Activated CD4-positive, alpha-beta T cell treated with anti-CD3 and anti-CD28 coated beads, Interleukin-2, amount 10 ng/mL, durations not matched to agents 7 days and 5 days (primary cell): ENCODE data around the gene GJB2. TPM values are rescaled to one million over a fixed set of nuclear protein-coding genes. Genes with fewer than 3 reads are reported as not detected.

Source experiments
- CTCF ChIA-PET: fragments of 350-600 bp; sonication (Branson Sonifier 250); formaldehyde crosslinking; loops from one replicate; lab custom pipeline; 2021; ENCODE audit warnings: antibody characterized with exemption; lab: Charles Lee
- POLR2A ChIA-PET: fragments of 350-600 bp; sonication (Branson Sonifier 250); formaldehyde crosslinking; loops from one replicate; lab custom pipeline; 2021; ENCODE audit warnings: antibody characterized with exemption; lab: Charles Lee
- DNase-seq: peaks from one replicate; pipeline ENCODE4 v3.0.0-alpha.2; 2020
- H3K27ac Mint-ChIP-seq: one replicate; pipeline ENCODE4 v1.8.0; 2021; ENCODE audit warnings: mild to moderate bottlenecking, moderate library complexity, mixed read lengths
- H3K27me3 Mint-ChIP-seq: one replicate; pipeline ENCODE4 v1.8.0; 2021; ENCODE audit warnings: mixed read lengths
- H3K36me3 Mint-ChIP-seq: one replicate; pipeline ENCODE4 v1.8.0; 2021; ENCODE audit warnings: low read depth, mixed read lengths
- H3K4me1 Mint-ChIP-seq: one replicate; pipeline ENCODE4 v1.8.0; 2021; ENCODE audit warnings: mixed read lengths
- H3K4me3 Mint-ChIP-seq: one replicate; pipeline ENCODE4 v1.8.0; 2021; ENCODE audit warnings: mild to moderate bottlenecking, moderate library complexity, mixed read lengths
- H3K9me3 Mint-ChIP-seq: one replicate; pipeline ENCODE4 v1.8.0; 2021; ENCODE audit warnings: mixed read lengths
- total RNA-seq, 2 experiments: library from RNA; stranded (reverse); gene quantifications; one replicate each; pipeline ENCODE4 v1.2.3, GENCODE V29; 2021

Gene GJB2
- total RNA-seq, 2 experiments from 2014 or later: 5.4 to 5.6 TPM

DNA sequence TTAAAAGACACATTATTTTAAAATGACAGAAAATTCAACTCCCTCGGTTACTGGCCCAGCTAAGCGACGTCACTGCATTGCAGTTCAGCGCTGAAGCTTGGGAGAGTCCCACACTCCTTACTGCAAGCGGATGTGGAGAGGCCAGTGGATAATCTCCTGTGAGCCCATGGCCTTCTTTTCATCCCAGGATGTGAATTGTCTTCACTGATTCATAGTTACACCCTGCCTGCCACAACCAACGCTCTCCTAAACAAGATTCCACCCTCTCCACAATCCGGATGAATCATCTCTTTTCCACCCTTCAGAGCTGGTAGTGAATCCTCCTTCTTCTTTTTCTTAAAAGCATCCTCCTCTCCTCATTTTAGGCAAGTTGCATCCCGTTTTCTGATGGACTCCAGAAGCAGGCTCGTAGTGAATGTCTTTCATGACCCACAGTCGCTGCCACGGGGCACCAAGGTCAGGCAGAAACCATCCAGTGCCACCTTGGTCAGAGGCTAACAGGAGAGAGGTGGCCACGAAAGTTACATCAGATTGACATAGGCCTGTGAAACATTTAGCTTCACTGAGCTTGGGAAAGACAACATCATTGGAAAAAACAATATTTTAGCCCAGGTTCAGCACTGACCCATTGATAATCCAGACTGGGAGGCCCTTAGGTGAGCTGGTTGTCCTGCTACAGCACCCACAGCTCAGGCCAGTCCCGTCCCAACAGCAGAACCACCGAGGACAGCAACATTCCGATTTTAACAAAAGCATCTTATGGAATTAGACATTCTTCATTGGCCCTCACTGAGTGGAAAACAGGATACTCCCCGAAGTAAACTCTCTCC lies 2.0 kb downstream of the GJB2 start:
- Mint-ChIP-seq H3K27ac (no peak overlapping the region), H3K4me3 (no peak overlapping the region), H3K27me3 (peaks cover 50% of the 10 kb centered on the region), H3K36me3 (no peaks in the 10 kb centered on the region), H3K9me3 (no peaks in the 10 kb centered on the region), H3K4me1 (peaks cover 20% of the 10 kb centered on the region)
- ChIA-PET POLR2A (no interaction called here), CTCF (interaction anchor here (0.6 to 1.1 kb wide), 6 partner anchors 10 to 477 kb away, joined by 3 read pairs; partner anchors contain the start of gene GJA3)
- no peak for DNase-seq

DNA sequence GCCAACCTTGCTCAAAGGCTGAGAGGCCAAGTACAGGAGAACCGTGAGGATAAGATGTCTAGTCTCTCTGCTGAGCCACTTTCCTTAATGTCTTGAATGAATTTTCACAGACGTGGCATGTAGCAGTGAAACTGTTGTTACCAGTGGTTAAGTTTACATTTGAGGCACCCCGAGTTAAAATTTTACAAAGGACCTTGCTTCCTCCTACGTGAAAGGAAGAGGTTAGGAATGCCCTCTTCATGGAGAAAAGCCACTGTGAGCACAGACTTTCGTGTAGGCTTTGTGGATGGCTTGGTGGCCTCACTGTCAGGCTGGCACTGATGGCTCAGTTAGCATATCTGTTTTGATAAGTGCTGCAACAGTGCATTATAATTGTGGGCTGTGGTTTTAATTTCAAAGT lies 2.7 kb downstream of the GJB2 start:
- DNase-seq: no peak
- H3K36me3 Mint-ChIP-seq: no peaks in the 10 kb centered on the region
- H3K27ac Mint-ChIP-seq: no peak overlapping the region
- ChIA-PET CTCF (no interaction called here), POLR2A (no interaction called here)
- H3K4me3 Mint-ChIP-seq: no peak overlapping the region
- H3K4me1 Mint-ChIP-seq: peaks cover 20% of the 10 kb centered on the region
- H3K27me3 Mint-ChIP-seq: peaks cover 44% of the 10 kb centered on the region
- H3K9me3 Mint-ChIP-seq: no peaks in the 10 kb centered on the region

DNA sequence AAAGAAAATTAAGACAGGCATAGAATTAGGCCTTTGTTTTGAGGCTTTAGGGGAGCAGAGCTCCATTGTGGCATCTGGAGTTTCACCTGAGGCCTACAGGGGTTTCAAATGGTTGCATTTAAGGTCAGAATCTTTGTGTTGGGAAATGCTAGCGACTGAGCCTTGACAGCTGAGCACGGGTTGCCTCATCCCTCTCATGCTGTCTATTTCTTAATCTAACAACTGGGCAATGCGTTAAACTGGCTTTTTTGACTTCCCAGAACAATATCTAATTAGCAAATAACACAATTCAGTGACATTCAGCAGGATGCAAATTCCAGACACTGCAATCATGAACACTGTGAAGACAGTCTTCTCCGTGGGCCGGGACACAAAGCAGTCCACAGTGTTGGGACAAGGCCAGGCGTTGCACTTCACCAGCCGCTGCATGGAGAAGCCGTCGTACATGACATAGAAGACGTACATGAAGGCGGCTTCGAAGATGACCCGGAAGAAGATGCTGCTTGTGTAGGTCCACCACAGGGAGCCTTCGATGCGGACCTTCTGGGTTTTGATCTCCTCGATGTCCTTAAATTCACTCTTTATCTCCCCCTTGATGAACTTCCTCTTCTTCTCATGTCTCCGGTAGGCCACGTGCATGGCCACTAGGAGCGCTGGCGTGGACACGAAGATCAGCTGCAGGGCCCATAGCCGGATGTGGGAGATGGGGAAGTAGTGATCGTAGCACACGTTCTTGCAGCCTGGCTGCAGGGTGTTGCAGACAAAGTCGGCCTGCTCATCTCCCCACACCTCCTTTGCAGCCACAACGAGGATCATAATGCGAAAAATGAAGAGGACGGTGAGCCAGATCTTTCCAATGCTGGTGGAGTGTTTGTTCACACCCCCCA lies 3.8 kb downstream of the GJB2 start:
- CTCF ChIA-PET: no interaction called here
- Mint-ChIP-seq H3K9me3 (no peaks in the 10 kb centered on the region), H3K4me1 (peaks cover 10% of the 10 kb centered on the region), H3K27me3 (peaks cover 32% of the 10 kb centered on the region), H3K27ac (no peak overlapping the region), H3K36me3 (no peaks in the 10 kb centered on the region), H3K4me3 (no peak overlapping the region)
- POLR2A ChIA-PET: no interaction called here
- peak; percentile 19 for DNase-seq

DNA sequence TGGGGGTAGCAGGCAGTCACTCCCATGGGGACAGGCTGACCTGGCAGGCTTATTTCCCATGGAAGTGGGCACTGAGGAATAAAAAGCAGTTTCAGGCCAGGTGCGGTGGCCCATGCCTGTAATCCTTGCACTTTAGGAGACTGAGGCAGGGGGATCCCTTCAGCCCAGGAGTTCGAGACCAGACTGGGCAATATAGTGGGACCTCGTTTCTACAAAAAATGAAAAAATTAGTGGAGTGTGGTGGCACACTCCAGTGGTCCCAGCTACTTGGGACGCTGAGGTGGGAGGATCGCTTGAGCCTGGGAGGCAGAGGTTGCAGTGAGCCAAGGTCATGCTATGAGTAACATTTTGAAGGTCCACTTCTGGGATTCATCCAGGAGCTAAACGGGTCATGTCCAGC lies 6.0 kb downstream of the GJB2 start:
- ChIA-PET POLR2A (interaction anchor here (0.7 kb wide), 1 partner anchor 574 kb away, joined by 3 read pairs; no protein-coding TSS in a partner anchor), CTCF (interaction anchor here (0.8 to 1.4 kb wide), 3 partner anchors 10 to 42 kb away, joined by 3 to 5 read pairs (median 3); no protein-coding TSS in a partner anchor)
- H3K9me3 Mint-ChIP-seq: no peaks in the 10 kb centered on the region
- no peaks in the 10 kb centered on the region for H3K36me3 Mint-ChIP-seq
- DNase-seq: no peak
- peaks cover 4% of the 10 kb centered on the region for H3K4me1 Mint-ChIP-seq
- H3K4me3 Mint-ChIP-seq: no peak overlapping the region
- no peak overlapping the region for H3K27ac Mint-ChIP-seq
- peaks cover 21% of the 10 kb centered on the region for H3K27me3 Mint-ChIP-seq

DNA sequence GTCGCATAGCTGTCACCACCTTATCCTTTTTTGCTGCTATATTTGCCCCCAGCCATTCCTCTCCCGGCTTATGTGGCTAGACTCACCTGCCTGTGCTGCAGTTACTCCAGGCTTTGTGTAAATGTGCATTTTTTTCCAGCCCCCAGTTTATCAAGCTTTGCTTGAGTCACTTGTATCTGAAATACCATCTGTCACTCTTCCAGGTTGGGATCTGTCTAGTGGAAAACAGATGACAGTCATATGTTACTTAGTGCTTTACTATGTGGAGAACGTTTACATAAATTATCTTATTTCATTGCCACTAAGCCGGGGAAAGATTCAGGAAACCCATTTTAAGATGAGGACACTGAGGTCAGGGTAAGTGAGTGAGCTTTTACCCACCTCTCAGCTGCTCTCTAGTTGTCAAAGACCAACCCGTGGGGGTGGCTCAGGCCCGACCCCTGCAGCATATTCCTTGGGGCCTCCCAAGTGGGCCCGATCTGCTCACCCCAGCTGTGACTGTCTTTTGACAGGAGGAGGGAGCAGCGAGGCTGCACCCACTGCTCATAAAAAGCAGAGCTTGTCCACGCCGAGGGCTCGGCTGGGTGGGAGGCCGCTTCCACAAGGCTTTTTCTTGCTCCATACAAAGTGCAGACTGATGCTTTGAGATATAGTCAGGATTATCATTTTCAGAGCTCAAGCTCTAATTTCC lies 7.2 kb downstream of the GJB2 start:
- Mint-ChIP-seq H3K36me3 (no peaks in the 10 kb centered on the region), H3K4me3 (no peak overlapping the region), H3K9me3 (no peaks in the 10 kb centered on the region), H3K27ac (no peak overlapping the region), H3K27me3 (peaks cover 18% of the 10 kb centered on the region), H3K4me1 (peaks cover 3% of the 10 kb centered on the region)
- POLR2A ChIA-PET: no interaction called here
- CTCF ChIA-PET: interaction anchor here (1.0 to 1.4 kb wide), 2 partner anchors 11 to 14 kb away, joined by 3 to 5 read pairs; no protein-coding TSS in a partner anchor
- no peak for DNase-seq

DNA sequence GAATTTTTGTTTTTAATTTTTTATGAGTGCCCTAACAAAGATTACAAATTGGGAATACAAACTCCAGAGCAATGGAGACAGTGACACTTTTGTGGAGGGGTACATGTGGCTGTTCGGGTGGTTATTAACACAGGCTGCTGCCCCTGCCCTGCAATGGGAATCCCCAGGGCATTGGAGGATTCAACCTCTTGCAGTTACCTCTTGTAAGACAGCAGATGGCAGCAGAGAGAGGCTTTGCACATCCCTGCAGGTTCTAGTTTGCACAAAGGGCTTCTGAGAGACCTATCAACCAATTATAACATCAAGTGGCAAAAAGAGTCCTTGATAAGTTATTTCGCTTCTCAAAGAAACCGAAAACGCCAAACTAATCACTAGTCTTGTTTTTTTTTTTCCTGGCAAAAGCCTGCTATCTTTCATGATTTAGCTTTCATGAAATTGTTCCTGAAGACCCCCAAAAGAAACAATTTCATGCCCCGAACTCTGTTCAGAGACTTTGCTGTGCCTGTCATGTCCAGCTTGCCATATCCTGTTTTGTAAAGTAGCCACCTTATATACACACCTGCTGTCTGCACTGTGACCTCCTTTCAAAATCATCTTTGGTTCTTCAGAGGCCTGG lies 10.4 kb downstream of the GJB2 start:
- Mint-ChIP-seq H3K4me3 (no peak overlapping the region), H3K27me3 (peaks cover 41% of the 10 kb centered on the region), H3K4me1 (no peaks in the 10 kb centered on the region), H3K9me3 (no peaks in the 10 kb centered on the region), H3K27ac (no peak overlapping the region), H3K36me3 (no peaks in the 10 kb centered on the region)
- POLR2A ChIA-PET: no interaction called here
- DNase-seq: peak; percentile 68
- CTCF ChIA-PET: interaction anchor here (0.9 to 1.4 kb wide), 3 partner anchors 9 to 307 kb away, joined by 3 to 4 read pairs (median 3); no protein-coding TSS in a partner anchor

DNA sequence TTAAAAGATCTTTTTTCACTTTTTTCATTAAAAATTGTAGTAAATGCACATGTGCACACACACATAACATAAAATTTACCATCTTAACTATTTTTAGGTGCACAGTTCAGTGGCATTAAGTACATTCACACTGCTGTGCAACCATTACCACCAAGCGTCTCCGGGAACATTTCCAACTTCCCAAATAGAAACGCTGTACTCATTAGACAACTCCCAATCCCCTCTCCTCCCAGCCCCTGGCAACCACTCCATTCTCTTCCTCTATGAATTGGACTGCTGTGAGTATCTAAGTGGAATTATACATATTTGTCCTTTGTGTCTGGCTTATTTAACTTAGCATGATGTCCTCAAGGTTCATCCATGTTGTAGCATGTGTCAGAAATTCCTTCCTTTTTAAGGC lies 11.6 kb downstream of the GJB2 start:
- Mint-ChIP-seq H3K9me3 (no peaks in the 10 kb centered on the region), H3K27me3 (peaks cover 46% of the 10 kb centered on the region), H3K27ac (no peak overlapping the region), H3K4me3 (no peak overlapping the region), H3K36me3 (no peaks in the 10 kb centered on the region), H3K4me1 (no peaks in the 10 kb centered on the region)
- no peak for DNase-seq
- ChIA-PET POLR2A (no interaction called here), CTCF (interaction anchor here (0.7 to 1.4 kb wide), 2 partner anchors 10 to 11 kb away, joined by 3 to 4 read pairs; no protein-coding TSS in a partner anchor)

DNA sequence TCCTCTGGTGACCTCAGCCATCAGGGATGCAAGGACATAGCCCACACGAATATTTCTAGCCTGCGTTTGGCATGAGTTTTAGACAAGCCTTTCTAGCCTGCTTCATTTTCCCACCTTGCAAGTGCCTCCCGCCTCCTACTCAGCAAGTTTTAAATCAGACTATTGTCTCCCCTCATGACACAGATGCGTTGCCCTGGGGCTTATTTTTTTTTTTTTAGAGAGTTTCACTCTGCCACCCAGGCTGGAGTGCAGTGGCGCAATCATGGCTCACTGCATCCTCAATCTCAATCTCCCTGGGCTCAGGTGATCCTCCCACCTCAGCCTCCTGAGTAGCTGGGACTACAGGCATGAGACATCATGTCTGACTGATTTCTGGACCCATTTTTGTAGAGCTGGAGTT lies 14.6 kb downstream of the GJB2 start:
- peaks cover 76% of the 10 kb centered on the region for H3K27me3 Mint-ChIP-seq
- no peak overlapping the region for H3K4me3 Mint-ChIP-seq
- peaks cover 6% of the 10 kb centered on the region for H3K4me1 Mint-ChIP-seq
- no peaks in the 10 kb centered on the region for H3K36me3 Mint-ChIP-seq
- DNase-seq: no peak
- CTCF ChIA-PET: no interaction called here
- H3K9me3 Mint-ChIP-seq: no peaks in the 10 kb centered on the region
- H3K27ac Mint-ChIP-seq: no peak overlapping the region
- POLR2A ChIA-PET: no interaction called here

DNA sequence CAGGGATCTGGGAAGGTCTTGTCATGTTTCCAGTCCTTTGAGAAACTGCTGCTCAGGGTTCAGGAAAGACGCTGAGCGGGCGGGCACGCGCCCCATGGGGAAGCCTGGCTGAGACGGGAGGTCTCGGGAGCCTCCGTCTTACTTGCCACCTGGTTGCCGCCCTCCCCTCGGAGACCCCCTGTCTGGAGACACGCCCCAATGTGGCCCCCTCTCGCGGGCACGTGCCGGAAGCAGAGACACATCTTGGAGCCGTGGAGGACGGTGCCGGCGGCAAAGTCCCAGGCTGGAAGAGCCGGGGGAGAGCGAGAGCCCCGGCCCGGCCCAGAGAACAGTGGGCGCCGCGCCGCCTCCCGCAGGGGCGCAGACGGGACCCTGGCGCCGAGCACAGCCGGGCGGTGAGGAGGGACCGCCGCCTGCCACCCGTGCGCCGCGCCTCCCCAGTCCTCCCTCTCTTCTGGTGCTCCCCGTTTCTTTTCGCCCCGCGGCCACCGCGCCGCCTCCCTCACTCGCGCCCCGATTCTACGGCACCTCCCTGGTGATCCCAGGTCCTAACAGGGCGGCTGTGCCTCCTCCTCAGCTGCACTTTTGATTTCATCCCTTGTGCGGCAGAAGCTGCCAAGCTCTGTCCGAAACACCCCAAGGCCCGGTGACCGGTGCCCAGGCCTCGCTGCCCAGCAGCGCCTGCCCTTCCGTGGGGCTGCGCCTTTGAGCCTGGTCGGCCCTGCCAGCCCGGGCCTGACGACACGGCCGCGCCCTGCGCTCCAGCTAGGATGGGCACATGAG lies 15.5 kb downstream of the GJB2 start:
- H3K9me3 Mint-ChIP-seq: no peaks in the 10 kb centered on the region
- H3K4me1 Mint-ChIP-seq: peaks cover 6% of the 10 kb centered on the region
- no peak overlapping the region for H3K4me3 Mint-ChIP-seq
- CTCF ChIA-PET: interaction anchor here (1.2 kb wide), 1 partner anchor 10 kb away, joined by 3 read pairs; no protein-coding TSS in a partner anchor
- no peaks in the 10 kb centered on the region for H3K36me3 Mint-ChIP-seq
- H3K27ac Mint-ChIP-seq: no peak overlapping the region
- H3K27me3 Mint-ChIP-seq: peaks cover 78% of the 10 kb centered on the region
- no peak for DNase-seq
- POLR2A ChIA-PET: no interaction called here

DNA sequence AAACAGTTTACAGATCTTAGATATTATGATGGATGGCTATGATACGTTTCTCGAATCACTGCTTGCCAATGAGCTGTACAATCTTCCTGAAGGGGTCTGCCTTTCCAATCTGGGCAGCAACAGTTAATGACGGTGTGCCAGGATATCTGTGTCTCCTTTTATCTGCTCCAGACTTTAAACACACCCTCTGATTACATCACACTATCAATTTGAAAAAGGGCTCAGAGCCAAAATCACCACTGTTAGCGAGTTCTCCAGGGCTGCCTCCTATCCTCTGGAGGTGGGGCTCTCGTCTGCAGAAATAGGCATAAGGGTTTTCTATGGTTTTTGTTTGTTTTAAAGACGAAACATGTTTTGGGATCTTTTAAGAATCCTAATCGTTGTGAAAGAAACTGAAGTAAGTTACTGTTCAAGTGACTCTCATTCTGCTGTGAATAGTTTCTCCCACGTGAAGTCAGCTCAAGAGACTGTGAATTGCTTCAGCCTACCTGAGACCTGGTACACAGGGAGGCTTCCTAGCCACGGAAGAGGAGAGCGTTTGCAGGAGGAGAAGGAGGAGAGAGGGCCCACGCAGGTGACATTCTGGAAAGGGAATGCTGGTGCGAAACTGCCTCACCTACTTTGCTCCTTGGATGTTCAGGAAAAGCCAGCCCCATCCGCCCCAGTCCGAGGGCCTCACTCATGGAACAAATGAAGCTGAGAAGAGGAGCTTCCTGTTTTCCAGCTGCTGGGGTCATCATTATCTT lies 16.7 kb downstream of the GJB2 start:
- Mint-ChIP-seq H3K9me3 (no peaks in the 10 kb centered on the region), H3K27me3 (peaks cover 77% of the 10 kb centered on the region), H3K27ac (no peak overlapping the region), H3K4me1 (peaks cover 6% of the 10 kb centered on the region), H3K36me3 (no peaks in the 10 kb centered on the region), H3K4me3 (no peak overlapping the region)
- DNase-seq: no peak
- CTCF ChIA-PET: interaction anchor here (0.5 to 1.2 kb wide), 3 partner anchors 11 to 535 kb away, joined by 3 read pairs; no protein-coding TSS in a partner anchor
- POLR2A ChIA-PET: no interaction called here

DNA sequence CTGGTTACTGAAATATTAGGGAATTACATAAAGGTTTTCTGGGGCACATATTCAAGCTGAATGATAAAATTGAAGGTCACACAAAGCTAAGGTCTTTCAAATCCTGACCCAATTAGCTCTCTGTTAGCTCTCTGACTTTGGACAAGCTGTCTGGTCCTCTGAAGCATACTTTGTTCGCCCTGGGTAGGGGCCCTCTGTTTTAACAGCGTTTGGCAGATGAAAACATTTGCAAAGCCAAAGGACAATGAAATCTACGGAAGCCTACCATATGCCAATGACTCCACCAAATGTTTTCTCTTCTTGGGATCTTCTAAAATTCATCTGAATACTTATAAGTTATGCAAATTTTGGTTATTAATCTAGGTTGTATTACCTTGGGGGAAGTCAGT lies 17.3 kb downstream of the GJB2 start:
- Mint-ChIP-seq H3K4me3 (no peak overlapping the region), H3K27ac (no peak overlapping the region), H3K4me1 (peaks cover 6% of the 10 kb centered on the region), H3K36me3 (no peaks in the 10 kb centered on the region), H3K27me3 (peaks cover 73% of the 10 kb centered on the region), H3K9me3 (no peaks in the 10 kb centered on the region)
- ChIA-PET CTCF (interaction anchor here (0.5 to 1.0 kb wide), 3 partner anchors 16 to 535 kb away, joined by 3 read pairs; no protein-coding TSS in a partner anchor), POLR2A (no interaction called here)
- no peak for DNase-seq
